SIG-M5 (cell line): Measurements from ENCODE around the gene DHX38.
"Not testable (repeated sequence)": the region's sequence is repeated elsewhere in the genome, so short reads cannot be mapped to it uniquely, and the experiment has no call there.

ENCODE experiments used
- DNase-seq: peaks from one replicate; lab custom pipeline; 2025; lab: John Stamatoyannopoulos, UW

Gene DHX38

DNA sequence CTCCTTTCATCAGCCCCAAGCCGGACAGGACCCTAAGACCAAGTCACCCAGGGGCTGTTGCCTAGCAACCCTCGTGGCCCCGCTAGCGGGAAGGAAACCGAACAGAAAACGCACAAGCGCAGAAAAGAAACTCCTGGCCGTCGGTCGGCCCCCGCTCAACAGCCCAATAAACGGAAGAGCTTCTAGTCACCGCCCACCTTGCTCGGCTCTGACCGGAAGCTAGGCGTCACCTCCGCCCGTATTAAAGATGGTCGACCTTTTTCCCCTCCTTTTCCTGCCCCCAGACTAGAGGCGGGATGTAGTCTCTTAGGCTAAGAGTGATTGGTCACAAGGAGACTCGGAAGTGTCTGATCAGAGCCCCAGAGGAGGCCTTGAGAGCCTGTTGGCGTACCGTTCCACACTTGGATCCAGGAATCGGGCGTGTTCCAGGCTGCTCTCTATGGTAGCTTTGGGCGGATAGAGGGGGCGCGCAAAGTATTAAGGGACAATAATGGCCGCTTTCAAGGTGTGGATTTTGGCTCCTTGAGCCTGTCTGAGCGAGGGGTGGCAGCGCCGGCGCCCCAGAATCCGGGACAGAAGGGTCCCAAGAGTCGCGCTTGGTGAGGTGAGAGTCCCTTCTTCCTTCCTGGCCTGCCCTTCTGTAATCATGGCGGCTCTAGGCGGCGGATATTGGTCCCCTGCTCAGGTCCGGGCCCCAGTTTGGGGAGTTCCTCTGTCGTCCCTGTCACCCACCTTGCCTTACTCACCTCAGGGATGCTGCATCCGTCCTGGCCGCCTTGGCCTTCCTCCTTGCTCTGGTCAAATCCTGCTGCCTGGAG is at the start of gene DHX38, which contains the start of gene TXNL4B:
DHX38 (plus strand) TSS at position 400 of the 818 bp plus-strand sequence. CDS start 2,311 bp downstream, outside the sequence.
TXNL4B (minus strand) TSS at position 173 of the 818 bp plus-strand sequence. CDS start 2,871 bp downstream, outside the sequence.
- peak; percentile 89 for DNase-seq

DNA sequence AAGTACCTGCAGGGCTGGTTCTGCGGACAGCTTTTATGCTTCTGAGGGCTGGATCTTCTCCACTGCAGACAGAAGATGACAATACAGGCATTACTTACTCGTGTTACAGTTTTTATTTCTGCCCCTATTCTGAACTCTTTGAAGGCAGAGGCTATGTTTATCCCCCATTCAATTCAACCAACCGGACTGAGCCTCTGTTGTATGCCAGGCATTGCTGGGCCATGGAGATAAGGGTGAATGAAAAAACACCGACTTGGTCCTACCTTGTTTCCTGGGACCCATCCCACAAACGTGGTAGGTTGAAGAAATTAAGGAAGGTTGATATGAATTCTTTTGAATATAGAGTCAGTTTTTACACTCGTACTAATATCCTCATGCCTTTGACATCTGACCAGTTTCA is 49.4 kb upstream of the DHX38 start:
- DNase-seq: no peak

DNA sequence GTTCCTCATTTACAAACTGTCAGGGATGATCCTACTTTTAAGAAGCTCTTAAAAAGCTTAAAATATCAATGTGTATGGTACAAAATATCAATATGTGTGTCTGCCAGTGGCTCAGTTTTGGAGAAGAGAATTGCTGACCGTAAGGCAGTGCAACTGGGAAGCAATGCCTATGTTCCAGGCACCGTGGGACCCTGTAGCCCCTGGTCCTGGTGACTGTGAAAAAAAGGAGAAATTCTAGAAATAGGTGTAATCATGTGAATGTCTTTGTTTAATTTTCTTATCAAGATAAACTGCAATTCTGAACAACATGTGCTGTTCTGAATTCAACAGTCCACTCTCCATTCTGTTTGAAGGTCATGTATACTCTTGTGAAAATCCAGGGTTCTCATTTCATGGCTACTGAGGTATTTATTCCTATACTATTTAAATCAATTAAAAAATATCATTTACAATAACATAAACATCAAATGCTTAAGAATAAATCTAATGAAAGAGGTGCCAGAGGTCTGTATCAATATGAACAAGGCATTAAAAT is 48.8 kb upstream of the DHX38 start:
- DNase-seq: no peak

DNA sequence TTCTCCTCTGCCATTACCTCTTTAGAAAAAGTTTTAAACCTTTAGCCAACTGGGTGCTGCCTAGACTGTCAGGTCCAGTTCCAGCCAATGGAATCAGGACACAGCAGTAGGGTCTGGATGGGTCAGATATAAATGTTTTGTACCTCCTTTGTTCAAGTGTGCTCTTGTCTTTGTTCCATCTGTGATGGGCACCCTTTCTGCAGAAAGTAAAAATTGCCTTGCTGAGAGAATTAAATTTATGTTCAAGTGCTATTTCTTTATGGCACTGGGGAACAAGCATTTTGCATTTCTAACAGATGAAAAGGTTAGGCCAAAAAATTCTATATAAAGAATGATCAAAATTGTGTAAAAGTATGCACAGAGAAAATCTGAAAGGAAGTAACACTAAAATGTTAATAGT is 44.5 kb upstream of the DHX38 start:
- no peak for DNase-seq

DNA sequence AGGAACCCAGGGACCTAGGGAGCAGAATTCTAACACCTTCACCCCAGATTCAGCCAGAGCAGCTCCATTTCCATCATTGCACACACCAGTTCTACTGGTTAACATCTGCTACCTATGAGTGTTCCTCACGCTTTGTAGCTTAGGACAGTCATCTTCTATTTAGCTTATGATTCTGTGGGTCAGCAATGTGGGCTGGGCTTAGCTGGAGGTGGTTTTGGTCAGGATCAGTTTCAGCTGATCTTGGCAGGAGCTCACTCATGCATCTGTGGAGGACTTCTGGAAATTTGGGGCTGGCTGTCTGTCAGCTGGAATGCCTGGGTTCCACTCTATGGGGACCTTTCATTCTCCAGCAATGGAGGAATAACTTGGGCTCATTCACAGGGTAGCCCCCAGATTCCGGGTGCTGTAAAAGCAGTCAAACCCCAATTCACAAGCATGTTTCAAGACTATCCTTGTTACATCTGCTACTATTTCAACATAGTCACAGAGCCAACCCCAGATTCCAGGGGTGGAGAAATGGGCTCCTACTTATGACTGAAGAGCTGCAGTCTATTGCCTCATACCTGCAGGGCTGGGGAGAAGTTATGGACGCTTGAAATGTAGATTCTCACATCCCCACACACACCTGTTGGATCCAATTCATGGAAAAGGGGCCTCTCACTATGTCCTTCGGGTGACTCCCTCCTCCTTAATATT is 42.7 kb upstream of the DHX38 start:
- peak; percentile 10 for DNase-seq

DNA sequence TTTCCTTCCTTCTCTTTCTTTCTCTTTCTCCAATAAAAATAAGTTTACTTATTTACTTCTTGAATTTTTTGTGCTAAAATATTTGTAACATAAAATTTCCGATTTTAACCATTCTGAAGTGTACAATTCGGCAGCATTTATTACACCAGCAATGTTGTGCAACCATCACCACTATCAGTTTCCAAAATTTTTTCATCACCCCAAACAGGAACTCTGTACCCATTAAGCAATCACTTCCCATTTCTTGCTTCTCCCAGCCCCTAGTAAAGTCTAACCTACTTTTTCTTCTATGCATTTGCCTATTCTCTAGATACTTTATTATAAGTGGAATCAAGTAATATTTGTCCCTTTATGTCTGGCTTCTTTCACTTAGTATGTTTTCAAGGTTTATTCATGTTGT is 41.8 kb upstream of the DHX38 start:
- peak; percentile 8 for DNase-seq

DNA sequence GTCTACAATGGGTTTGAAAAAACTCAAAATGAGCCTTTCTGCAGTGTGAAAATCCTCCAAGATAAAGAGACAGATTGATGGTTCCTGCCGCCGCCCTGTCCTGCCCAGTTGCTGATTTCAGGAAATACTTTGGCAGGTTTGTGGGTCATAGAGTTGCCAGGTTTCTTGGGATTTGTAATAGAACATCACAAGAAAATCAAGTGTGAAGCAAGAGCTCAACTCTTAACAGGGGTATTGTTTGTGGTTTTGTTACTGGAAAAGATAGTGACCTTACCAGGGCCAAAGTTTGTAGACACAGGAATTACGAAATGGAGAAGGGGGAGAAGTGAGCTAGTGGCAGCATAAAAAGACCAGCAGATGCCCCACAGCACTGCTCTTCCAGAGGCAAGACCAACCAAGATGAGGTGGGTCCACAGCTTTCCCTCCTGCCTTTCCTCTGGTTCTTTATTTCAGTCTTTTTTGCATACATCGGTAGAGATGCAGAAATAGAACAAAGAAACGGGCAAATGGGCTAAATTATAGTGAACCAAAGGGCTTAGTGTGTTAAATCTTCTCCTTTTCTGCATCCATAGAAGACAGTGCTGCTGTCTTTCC is 39.3 kb upstream of the DHX38 start, which contains the start of gene HP:
HP (plus strand) TSS at position 252 of the 594 bp plus-strand sequence; CDS start at position 400, 148 bp downstream.
- not testable (repeated sequence) for DNase-seq

DNA sequence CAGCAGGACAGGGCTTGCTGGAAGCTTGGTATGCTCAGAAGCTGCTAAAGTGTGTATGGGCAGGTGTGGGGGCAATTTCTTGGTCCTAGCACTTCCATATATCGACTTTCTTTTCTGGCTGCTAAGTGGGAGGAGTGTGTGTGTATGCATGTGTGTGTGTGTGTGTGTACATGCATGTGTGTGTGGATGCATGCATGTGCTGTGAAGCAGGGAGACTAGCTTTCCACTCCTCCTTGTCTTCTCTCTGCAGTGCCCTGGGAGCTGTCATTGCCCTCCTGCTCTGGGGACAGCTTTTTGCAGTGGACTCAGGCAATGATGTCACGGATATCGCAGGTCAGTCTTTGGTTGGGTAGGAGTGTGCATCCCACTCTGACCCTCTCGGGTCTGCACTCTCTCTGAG is 37.7 kb upstream of the DHX38 start:
- no peak for DNase-seq

DNA sequence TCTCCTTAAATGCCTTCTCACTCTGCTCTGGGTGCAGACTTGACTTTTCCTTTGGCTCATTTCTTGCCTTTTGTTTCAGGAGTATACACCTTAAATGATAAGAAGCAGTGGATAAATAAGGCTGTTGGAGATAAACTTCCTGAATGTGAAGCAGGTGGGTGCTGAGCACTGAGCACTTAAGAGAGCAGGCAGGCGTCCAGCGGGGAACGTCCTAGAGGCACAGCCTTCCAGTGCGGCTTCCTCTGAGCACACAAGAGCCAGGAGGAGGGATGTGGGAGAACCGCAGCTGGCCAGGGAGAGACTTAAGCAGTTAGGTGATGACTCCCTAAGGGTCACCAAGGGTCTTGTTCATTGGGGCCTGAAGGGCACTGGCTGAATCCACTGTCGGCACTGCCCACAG is 36.3 kb upstream of the DHX38 start:
- not testable (repeated sequence) for DNase-seq

DNA sequence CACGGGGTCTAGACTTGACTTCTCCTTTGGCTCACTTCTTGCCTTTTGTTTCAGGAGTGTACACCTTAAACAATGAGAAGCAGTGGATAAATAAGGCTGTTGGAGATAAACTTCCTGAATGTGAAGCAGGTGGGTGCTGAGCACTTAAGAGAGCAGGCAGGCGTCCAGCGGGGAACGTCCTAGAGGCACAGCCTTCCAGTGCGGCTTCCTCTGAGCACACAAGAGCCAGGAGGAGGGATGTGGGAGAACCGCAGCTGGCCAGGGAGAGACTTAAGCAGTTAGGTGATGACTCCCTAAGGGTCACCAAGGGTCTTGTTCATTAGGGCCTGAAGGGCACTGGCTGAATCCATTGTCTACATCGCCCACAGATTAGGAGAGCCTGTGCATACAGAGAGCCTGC is 34.6 kb upstream of the DHX38 start:
- DNase-seq: not testable (repeated sequence)

DNA sequence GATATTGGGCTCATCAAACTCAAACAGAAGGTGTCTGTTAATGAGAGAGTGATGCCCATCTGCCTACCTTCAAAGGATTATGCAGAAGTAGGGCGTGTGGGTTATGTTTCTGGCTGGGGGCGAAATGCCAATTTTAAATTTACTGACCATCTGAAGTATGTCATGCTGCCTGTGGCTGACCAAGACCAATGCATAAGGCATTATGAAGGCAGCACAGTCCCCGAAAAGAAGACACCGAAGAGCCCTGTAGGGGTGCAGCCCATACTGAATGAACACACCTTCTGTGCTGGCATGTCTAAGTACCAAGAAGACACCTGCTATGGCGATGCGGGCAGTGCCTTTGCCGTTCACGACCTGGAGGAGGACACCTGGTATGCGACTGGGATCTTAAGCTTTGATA is 33.2 kb upstream of the DHX38 start:
- DNase-seq: no peak

DNA sequence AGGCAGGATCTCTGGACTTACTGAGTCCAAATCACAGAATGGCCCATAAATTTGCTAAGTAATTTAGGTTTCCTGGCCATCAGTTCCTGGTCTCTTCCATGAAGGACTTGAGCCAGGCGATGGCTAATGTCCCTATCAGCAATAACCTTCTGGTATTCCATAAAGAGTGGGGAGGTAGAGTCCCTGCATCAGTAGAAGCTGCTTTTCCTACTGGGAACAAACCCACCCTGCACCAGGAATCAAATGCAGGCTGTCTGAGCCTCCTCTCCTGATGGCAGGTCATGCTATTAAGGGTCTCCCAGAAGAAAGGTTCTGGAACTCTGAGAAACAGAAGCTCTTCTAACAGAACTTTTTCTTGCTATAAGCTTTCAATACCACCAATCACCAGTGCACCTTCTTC is 32.1 kb upstream of the DHX38 start:
- DNase-seq: no peak

DNA sequence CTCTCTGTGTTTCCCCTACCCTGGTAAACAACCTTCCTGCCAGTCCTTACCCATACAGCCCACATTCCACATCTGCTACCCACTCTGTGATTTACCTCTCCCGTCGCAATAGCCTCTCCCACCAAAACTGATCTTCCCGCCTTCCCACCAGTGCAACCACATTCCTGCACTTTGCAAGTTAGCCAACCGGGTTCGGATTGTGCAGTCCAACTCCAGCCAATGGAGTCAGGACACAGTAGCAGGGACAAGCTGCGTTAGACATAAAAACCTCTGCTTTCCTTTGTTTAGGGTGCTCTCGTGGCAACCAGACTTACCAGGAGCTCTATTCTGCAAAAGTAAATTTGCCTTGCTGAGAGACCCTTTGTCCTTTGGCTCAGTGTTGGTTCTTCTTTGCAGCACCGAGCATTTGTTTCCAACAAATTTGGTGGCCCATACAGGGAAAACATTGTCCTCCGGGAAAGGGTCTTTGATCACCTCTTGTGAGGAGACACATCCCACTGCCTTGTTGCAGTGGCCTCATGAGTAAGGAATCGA is 29.2 kb upstream of the DHX38 start:
- DNase-seq: no peak

DNA sequence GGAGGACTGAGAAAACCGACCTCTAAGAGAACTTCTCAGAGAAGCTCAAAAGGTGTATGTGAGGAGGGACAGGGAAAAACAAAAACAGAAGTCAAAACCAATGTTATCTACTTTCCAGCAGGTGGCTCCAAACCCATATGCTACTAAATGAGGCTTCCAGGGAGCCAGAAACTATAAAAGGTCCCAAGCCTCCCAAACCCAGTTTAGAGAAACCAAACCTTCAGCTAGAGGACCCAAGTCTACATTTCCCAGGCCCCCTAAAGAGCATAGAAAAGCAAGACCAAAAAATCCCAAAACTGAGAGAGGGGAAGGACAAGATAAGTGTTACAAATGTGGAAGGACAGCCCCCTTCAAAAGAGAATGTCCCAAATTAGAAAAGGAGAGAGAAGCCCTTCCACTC is 26.9 kb upstream of the DHX38 start:
- DNase-seq: no peak

DNA sequence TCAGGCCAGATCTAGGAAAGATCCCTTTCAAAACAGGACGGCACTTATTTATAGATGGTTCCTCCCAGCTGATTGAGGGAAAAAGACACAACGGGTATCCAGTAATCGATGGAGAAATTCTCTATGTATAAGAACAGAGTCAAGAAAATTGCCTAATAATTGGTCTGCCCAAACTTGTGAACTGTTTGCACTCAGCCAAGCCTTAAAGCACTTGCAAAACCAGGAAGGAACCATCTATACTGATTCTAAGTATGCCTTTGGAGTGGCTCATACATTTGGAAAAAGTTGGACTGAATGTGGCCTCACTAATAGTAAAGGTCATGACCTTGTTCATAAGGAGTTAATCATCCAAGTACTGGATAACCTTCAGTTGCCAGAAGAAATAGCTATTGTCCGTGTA is 24.7 kb upstream of the DHX38 start:
- DNase-seq: no peak

DNA sequence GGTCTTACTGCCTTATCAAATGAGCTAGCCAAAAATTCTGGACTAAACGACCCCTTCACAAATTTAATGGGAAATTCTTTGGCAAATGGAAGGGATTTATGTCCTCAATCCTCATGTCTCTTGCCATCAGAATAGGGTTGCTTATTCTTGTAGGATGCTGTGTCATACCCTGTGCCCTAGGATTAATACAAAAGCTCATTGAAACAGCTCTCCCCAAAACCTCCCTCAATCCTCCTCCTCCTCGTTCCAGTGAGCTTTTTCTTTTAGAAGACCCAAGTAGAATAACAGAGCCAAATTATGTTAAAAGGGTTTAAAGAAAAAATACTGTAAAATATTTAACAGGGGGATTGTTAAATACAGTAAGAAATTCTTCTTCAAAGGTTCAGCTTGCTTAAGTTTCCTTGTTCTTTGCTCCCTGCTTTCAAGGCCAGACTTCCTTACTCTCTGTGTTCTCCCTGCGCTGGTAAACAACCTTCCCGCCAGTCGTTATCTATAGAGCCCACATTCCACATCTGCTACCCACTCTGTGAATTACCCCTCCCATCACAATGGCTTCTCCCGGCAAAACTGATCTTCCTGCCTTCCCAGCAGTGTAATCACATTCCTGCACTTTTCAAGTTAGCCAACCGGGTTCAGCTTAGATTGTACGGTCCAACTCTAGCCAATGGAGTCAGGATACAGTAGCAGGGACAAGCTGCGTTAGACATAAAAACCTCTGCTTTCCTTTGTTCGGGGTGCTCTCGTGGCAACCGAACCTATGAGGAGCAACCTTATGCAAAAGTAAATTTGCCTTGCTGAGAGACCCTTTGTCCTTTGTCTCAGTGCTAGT is 20.9 kb upstream of the DHX38 start:
- DNase-seq: no peak

DNA sequence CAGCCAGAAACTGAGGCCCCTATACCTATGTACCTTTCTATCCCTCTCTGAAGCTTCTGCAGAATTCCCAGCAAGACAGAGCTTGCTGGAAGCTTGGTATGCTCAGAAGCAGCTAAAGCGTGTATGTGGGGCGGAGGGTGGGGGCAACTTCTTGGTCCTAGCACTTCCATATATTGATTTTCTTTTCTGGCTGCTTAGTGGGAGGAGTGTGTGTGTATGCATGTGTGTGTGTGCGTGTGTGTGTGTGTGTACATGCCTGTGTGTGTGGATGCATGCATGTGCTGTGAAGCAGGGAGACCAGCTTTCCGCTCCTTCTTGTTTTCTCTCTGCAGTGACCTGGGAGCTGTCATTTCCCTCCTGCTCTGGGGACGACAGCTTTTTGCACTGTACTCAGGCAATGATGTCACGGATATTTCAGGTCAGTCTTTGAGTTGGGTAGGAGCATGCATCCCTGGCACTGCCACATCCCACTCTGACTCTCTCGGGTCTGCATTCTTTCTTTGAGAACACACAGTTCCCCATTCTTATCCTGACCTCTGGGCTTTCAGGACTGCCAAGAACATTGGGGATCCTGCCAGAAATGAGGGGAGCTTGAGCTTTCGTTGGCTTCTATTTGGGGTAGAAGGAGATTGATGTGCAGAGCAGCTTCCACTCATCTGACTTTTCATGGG is 20.0 kb upstream of the DHX38 start:
- no peak for DNase-seq

DNA sequence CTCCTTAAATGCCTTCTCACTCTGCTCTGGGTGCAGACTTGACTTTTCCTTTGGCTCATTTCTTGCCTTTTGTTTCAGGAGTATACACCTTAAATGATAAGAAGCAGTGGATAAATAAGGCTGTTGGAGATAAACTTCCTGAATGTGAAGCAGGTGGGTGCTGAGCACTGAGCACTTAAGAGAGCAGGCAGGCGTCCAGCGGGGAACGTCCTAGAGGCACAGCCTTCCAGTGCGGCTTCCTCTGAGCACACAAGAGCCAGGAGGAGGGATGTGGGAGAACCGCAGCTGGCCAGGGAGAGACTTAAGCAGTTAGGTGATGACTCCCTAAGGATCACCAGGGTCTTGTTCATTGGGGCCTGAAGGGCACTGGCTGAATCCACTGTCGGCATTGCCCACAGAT is 18.6 kb upstream of the DHX38 start:
- DNase-seq: not testable (repeated sequence)

DNA sequence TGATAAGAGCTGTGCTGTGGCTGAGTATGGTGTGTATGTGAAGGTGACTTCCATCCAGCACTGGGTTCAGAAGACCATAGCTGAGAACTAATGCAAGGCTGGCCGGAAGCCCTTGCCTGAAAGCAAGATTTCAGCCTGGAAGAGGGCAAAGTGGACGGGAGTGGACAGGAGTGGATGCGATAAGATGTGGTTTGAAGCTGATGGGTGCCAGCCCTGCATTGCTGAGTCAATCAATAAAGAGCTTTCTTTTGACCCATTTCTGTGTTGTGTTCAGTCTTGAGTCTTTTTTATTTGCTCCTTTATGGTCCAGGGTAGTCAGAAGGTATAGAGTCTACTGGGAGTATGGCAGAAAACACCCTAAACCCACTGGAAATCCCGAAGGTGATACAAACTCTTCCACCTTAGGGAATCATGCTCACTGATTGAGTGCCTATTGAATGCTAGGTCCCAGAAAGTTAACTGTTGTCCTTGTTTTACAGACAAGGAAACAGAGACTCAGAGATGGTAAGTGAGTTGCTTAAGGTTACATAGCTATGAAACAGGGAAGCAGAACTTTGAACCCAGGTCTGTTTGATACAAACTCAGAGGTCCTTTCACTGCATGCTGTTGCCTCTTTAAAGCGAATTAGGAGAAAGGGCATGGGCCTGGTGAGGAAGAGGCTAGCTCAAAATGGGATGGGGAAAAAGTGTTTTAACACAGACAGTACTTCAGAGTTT is 16.5 kb upstream of the DHX38 start:
- DNase-seq: not testable (repeated sequence)

DNA sequence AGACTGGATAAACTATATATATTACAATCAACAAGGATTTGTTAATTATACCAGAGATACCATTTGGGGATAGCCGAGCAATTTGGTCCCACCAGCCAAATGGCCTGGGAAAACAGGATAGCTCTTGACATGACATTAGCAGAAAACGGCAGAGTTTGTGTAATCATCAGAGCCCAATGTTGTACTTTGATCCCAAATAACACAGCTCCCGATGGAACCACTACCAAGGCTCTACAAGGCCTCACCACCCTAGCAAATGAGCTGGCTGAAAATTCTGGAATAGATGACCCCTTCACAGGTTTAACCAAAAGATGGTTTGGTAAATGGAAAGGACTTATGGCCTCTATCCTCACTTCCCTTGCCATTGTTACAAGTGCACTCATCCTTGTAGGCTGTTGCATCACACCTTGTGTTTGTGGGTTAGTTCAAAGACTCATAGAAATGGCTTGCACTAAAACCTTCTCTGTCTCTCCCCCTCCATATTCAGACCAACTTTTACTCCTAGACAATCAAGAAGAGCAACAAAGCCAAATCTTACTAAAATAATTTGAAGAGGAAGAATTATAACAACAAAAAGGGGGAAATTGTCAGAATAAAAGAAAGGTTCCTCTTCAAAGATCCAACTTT is 9.8 kb upstream of the DHX38 start:
- DNase-seq: no peak
